Measurements from ENCODE around the gene PRR20C.
"Not testable (repeated sequence)": the region's sequence is repeated elsewhere in the genome, so short reads cannot be mapped to it uniquely, and the experiment has no call there.

Gene PRR20C

GRCh38 chr13:57153761-57154160 is at the start of gene PRR20C:
Gene PRR20C, plus strand, starts transcription at chr13:57154061. Its CDS starts 387 bp downstream, at chr13:57154448.
- not testable (repeated sequence) for DNase-seq

GRCh38 chr13:57114945-57115344 is 38.9 kb upstream of the PRR20C start:
- DNase-seq, result no peak

- no peak for DNase-seq
These were observed 30.2 kb upstream of the PRR20C start for GRCh38 chr13:57123681-57124080.

GRCh38 chr13:57128909-57129308 is 25.0 kb upstream of the PRR20C start:
- no peak for DNase-seq

GRCh38 chr13:57136093-57136492 is 17.8 kb upstream of the PRR20C start:
- no peak for DNase-seq

GRCh38 chr13:57137585-57137984 is 16.3 kb upstream of the PRR20C start:
- DNase-seq, result no peak

GRCh38 chr13:57138988-57139387 is 14.9 kb upstream of the PRR20C start:
- no peak for DNase-seq

GRCh38 chr13:57139781-57140180 is 14.1 kb upstream of the PRR20C start:
- DNase-seq, result not testable (repeated sequence)

GRCh38 chr13:57140235-57140968 is 13.5 kb upstream of the PRR20C start, which contains the start of gene PRR20A:
Gene PRR20A, plus strand, starts transcription at chr13:57140918. Its CDS starts 387 bp downstream, at chr13:57141305.
- DNase-seq, result not testable (repeated sequence)

GRCh38 chr13:57147188-57147587 is 6.7 kb upstream of the PRR20C start, which contains the start of gene PRR20B:
Gene PRR20B, plus strand, starts transcription at chr13:57147488. Its CDS starts 387 bp downstream, at chr13:57147875.
- not testable (repeated sequence) for DNase-seq

GRCh38 chr13:57148106-57148505 is 5.8 kb upstream of the PRR20C start:
- DNase-seq, result not testable (repeated sequence)

- not testable (repeated sequence) for DNase-seq
These were observed 6.5 kb downstream of the PRR20C start, which contains the start of gene PRR20D for GRCh38 chr13:57160332-57160731. Gene PRR20D, plus strand, starts transcription at chr13:57160632. Its CDS starts 387 bp downstream, at chr13:57161019.

GRCh38 chr13:57166897-57167296 is 13.0 kb downstream of the PRR20C start, which contains the start of gene PRR20E:
Gene PRR20E, plus strand, starts transcription at chr13:57167197. Its CDS starts 387 bp downstream, at chr13:57167584.
- not testable (repeated sequence) for DNase-seq

GRCh38 chr13:57191667-57192066 is 37.8 kb downstream of the PRR20C start:
- DNase-seq, result no peak

Measured in NCI-H2171 (cell line).